NB4 (cell line): ENCODE results near the gene HSPA8.

Source experiments
- DNase-seq: peaks from one replicate; pipeline ENCODE4 v3.0.0; 2010; ENCODE audit warnings: low read depth
- H3K4me3 ChIP-seq: one replicate; pipeline ENCODE4 v1.5.1; 2011; ENCODE audit warnings: mild to moderate bottlenecking, low read depth, low read length, moderate library complexity
- CTCF ChIP-seq: IDR thresholded peaks from one replicate; pipeline ENCODE4 v1.5.1; 2012; ENCODE audit warnings: low read depth, low read length
- MYC ChIP-seq: IDR thresholded peaks from 2 replicates; pipeline ENCODE4 v1.6.1; 2011; ENCODE audit warnings: low read depth, low read length
- POLR2A ChIP-seq: IDR thresholded peaks from 2 replicates; pipeline ENCODE4 v1.6.1; 2011; ENCODE audit warnings: mild to moderate bottlenecking; ENCODE audit not compliant: insufficient read length; ENCODE audit errors: extremely low read depth
- TF ChIP-seq, protein P1 (sequence below): IDR thresholded peaks from 2 replicates; pipeline ENCODE4 v1.6.1; 2011; ENCODE audit warnings: low read depth, low read length

HSPA8 gene

GRCh38 chr11:123041185-123041584 is 20.8 kb downstream of the HSPA8 start:
- no peak overlapping the region for H3K4me3 ChIP-seq
- no peak for DNase-seq
- TF ChIP-seq, protein P1, sequence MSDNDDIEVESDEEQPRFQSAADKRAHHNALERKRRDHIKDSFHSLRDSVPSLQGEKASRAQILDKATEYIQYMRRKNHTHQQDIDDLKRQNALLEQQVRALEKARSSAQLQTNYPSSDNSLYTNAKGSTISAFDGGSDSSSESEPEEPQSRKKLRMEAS: no peak
- no peak for TF ChIP-seq MYC
- no peak for TF ChIP-seq POLR2A
- TF ChIP-seq CTCF: no peak

DNA sequence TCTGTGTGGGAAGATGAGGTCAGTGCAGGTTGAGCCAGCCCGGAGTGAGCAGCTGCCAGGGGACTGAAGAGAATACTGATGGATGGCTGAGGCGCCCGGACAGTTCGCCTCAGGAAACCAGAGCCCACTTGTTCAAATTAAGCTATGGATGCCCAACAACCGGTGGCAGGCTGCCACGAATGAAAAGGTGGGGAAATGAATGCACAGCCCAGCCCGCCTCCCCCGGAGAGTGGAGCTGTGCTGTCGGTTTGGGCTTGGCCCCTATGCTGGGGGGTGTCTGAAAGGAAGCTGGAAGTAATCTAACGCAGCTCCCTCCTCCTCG is 21.9 kb downstream of the HSPA8 start:
- H3K4me3 ChIP-seq: no peak overlapping the region
- DNase-seq: no peak
- TF ChIP-seq CTCF (no peak), POLR2A (no peak), MYC (no peak)
- TF ChIP-seq, protein P1: no peak

DNA sequence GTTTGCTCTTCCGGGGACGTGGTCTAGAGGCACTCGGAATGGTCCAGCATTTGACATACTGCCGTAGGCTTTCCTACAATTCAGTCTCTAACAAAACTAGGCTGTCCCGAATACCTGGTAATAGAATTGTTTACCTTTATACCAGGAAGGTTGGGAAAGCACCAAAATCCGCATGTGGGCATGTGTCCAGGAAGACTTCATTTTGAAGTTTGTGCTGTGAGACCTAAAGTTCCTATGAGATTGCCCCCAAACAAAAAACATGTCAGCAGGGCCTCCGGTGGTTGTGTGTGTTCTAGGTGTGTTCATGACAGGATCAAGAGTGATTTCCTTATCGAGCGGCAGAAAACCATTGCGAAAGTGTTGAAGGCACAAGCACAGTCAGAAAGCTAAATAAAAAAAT is 26.1 kb downstream of the HSPA8 start:
- DNase-seq: no peak
- TF ChIP-seq CTCF (no peak), MYC (no peak)
- TF ChIP-seq, protein P1: no peak
- no peak overlapping the region for H3K4me3 ChIP-seq

DNA sequence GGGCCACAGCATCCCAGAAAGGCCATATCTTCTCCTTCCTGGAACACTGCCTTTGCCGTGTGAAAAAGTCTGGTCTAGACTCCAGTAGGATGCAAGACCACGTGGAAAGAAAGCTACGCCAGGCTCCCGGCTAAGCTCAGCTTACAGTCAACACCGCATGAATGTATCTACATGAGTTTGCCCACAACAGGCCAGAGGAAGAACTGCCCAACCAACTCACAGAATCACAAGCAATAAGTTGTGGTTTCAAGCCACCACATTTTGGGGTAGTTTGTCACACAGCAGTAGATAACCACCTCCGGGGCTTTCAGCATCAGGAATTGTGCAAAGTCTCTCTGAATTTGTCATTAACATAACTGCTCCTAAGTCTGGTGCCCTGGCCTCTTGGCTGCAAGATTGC is 27.3 kb downstream of the HSPA8 start:
- peak; percentile 88 for DNase-seq
- no peak overlapping the region for H3K4me3 ChIP-seq
- TF ChIP-seq POLR2A (no peak), MYC (0 out of 2 replicates have a peak, but pooled peaks have one; percentile 36), CTCF (no peak)
- TF ChIP-seq, protein P1: peak; percentile 71

DNA sequence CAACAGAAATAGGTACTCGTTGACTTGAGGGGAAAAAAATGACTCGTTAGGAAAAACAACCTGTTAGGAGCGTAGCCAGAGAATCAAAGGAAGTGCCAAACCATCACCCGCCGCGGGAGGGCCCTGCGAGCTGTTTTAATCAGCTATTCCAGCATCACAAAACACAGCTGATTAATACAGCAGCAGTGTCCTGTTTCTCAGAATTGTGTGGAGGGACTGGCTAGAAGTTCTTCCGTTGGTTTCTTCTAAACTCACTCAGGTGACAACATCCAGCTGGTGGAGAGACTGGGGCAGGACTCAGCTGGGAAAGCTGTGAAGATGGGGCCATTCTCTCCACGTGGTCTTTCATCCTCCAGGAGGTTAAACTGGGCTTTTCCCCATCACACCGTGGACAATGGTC is 28.0 kb downstream of the HSPA8 start:
- TF ChIP-seq POLR2A (no peak), MYC (no peak), CTCF (no peak)
- TF ChIP-seq, protein P1: no peak
- DNase-seq: no peak
- no peak overlapping the region for H3K4me3 ChIP-seq

DNA sequence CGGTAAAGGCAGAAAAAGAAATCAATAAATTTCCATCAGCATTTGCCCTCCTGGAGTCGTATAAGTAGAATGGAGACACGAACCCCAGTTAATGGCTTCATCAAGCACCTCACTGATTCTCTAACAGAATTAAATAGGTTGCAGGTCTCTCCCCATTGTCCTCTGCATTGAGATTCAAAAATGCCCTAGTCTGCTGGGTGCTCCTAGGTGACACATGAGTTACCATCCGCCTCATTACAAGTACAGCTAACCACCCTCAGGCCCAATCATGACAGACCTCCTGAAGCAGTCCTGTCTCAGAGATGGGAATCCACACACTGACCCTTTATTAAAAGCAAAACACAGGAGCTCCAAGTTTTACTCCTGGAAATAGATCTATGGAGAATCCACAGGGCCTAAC is 31.4 kb downstream of the HSPA8 start:
- TF ChIP-seq MYC (no peak), CTCF (no peak), POLR2A (no peak)
- TF ChIP-seq, protein P1: no peak
- no peak for DNase-seq
- no peak overlapping the region for H3K4me3 ChIP-seq
